NOMO-1 treated with dmso at 0.1 percent for 144 hours (cell line): ENCODE measurements around the gene APOC4.
"Not testable (repeated sequence)": the region's sequence is repeated elsewhere in the genome, so short reads cannot be mapped to it uniquely, and the experiment has no call there.

Experiments used
- DNase-seq: peaks from one replicate; lab custom pipeline; 2025; ENCODE audit not compliant: unreplicated experiment; lab: John Stamatoyannopoulos, UW

APOC4 gene

GRCh38 chr19:44957526-44957925 lies 15.5 kb downstream of the APOC4 start:
- DNase-seq = no peak

GRCh38 chr19:44958090-44958489 lies 16.1 kb downstream of the APOC4 start:
- DNase-seq = no peak

- no peak for DNase-seq
Observed at GRCh38 chr19:44959691-44960090, 17.7 kb downstream of the APOC4 start.

- DNase-seq = no peak
Observed at GRCh38 chr19:44960906-44961728, 19.1 kb downstream of the APOC4 start.

GRCh38 chr19:44961821-44962220 lies 19.8 kb downstream of the APOC4 start:
- no peak for DNase-seq

GRCh38 chr19:44968118-44968517 lies 26.1 kb downstream of the APOC4 start:
- DNase-seq = no peak

- DNase-seq = no peak
Observed at GRCh38 chr19:44968670-44969069, 26.6 kb downstream of the APOC4 start.

- no peak for DNase-seq
Observed at GRCh38 chr19:44969437-44969836, 27.4 kb downstream of the APOC4 start.

- DNase-seq = not testable (repeated sequence)
Observed at GRCh38 chr19:44971451-44971850, 29.4 kb downstream of the APOC4 start.

- no peak for DNase-seq
Observed at GRCh38 chr19:44972802-44973201, 30.8 kb downstream of the APOC4 start.

GRCh38 chr19:44973982-44974735 lies 32.1 kb downstream of the APOC4 start:
- DNase-seq = no peak

GRCh38 chr19:44974857-44975256 lies 32.8 kb downstream of the APOC4 start:
- no peak for DNase-seq

- DNase-seq = no peak
Observed at GRCh38 chr19:44975444-44975843, 33.4 kb downstream of the APOC4 start.

- no peak for DNase-seq
Observed at GRCh38 chr19:44984005-44984404, 42.0 kb downstream of the APOC4 start.

- no peak for DNase-seq
Observed at GRCh38 chr19:44985445-44985844, 43.4 kb downstream of the APOC4 start.

GRCh38 chr19:44986389-44986788 lies 44.4 kb downstream of the APOC4 start:
- DNase-seq = no peak

- DNase-seq = no peak
Observed at GRCh38 chr19:44987148-44987675, 45.2 kb downstream of the APOC4 start.

GRCh38 chr19:44988273-44988672 lies 46.2 kb downstream of the APOC4 start:
- no peak for DNase-seq

- DNase-seq = no peak
Observed at GRCh38 chr19:44988896-44989556, 47.0 kb downstream of the APOC4 start.

- DNase-seq = no peak
Observed at GRCh38 chr19:44990459-44990858, 48.4 kb downstream of the APOC4 start.

GRCh38 chr19:44990966-44991365 lies 48.9 kb downstream of the APOC4 start:
- DNase-seq = no peak
